K562 (cell line): ENCODE results near the gene NECAP2. TPM values are rescaled to one million over a fixed set of nuclear protein-coding genes. Genes with fewer than 3 reads are reported as not detected.
A peak's percentile ranks its signal among the peaks of the same experiment; 100 is the strongest.

Experiments
- BCLAF1 ChIP-seq, 2 experiments: fragments of 450-650 bp in 1 of 2; IDR thresholded peaks; 2 replicates each; pipeline ENCODE4 v1.6.1; 2011 to 2017; ENCODE audit warnings: low read depth in 2 of 2, antibody characterized with exemption in 1 of 2, borderline replicate concordance in 1 of 2, low read length in 1 of 2, mild to moderate bottlenecking in 1 of 2, mixed read lengths in 1 of 2; ENCODE audit not compliant: control insufficient read depth in 1 of 2
- HLTF ChIP-seq: fragments of 450-650 bp; IDR thresholded peaks from 2 replicates; pipeline ENCODE4 v1.6.1; 2016
- HNRNPUL1 ChIP-seq: fragments of 200-400 bp; formaldehyde crosslinking; IDR thresholded peaks from 2 replicates; pipeline ENCODE4 v1.6.1; 2017; ENCODE audit warnings: low read length
- MEF2D ChIP-seq: conservative IDR thresholded peaks from 2 replicates; pipeline ENCODE4 v1.6.1; 2016; ENCODE audit warnings: low read depth, missing genetic modification characterization, missing compliant biosample characterization
- NR2C2 ChIP-seq, 2 experiments: fragments of 200-800 bp in 1 of 2; sonication (Bioruptor generic) in 1 of 2; sonication (generic) in 1 of 2; formaldehyde crosslinking in 1 of 2; IDR thresholded peaks; 2 replicates each; pipeline versions ENCODE4 v1.6.1 to v1.8.0; 2016 to 2022; ENCODE audit warnings: mild to moderate bottlenecking in 1 of 2, missing compliant biosample characterization in 1 of 2, missing genetic modification characterization in 1 of 2, missing genetic modification reagents in 1 of 2
- RNF219 ChIP-seq: fragments of 250-450 bp; sonication (Bioruptor Pico); IDR thresholded peaks from 2 replicates; pipeline ENCODE4 v1.5.0; 2022; ENCODE audit warnings: mild to moderate bottlenecking
- SREBF2 ChIP-seq: sonication (generic); formaldehyde crosslinking; IDR thresholded peaks from 2 replicates; pipeline ENCODE4 v1.4.0; 2020; ENCODE audit warnings: mild to moderate bottlenecking, missing genetic modification reagents
- USF1 ChIP-seq: sonication (generic); formaldehyde crosslinking; IDR thresholded peaks from 2 replicates; pipeline ENCODE4 v1.9.0; 2022; ENCODE audit warnings: mild to moderate bottlenecking, missing genetic modification reagents
- ZBTB40 ChIP-seq, 2 experiments: fragments of 450-650 bp in 1 of 2; sonication (generic) in 1 of 2; formaldehyde crosslinking in 1 of 2; IDR thresholded peaks; 2 replicates each; pipeline versions ENCODE4 v1.7.1 to v1.9.0; 2016 to 2022; ENCODE audit warnings: inconsistent platforms in 1 of 2, mild to moderate bottlenecking in 1 of 2, missing genetic modification reagents in 1 of 2
- polyA plus RNA-seq, 8 experiments: library from polyadenylated mRNA; depleted of rRNA in 4 of 8; stranded (reverse) in 5 of 8; unstranded in 3 of 8; fragments of >200 nt; fragmentation: Nextera tagmentation in 2 of 8; fragmentation: Illumina TruSeq in 1 of 8; extraction: Ambion mirVana in 2 of 8; extraction: Trizol in 1 of 8; gene quantifications; 2 replicates each; pipeline versions ENCODE4 v1.2.1 to v1.2.3, GENCODE V29; 2011 to 2014; ENCODE audit warnings: inconsistent platforms in 1 of 8, missing spikeins in 1 of 8
- total RNA-seq, 7 experiments: library from RNA; depleted of rRNA in 6 of 7; stranded (reverse); fragments of >200 nt in 6 of 7; fragmentation: Illumina TruSeq in 2 of 7; extraction: Trizol in 2 of 7; gene quantifications; 2 replicates each; pipeline versions ENCODE4 v1.2.1 to v1.2.3, GENCODE V29; 2011 to 2021; ENCODE audit warnings: low replicate concordance in 1 of 7

NECAP2 gene
- total and polyA plus RNA-seq, 9 of the 15 experiments (the other 6 are each of a cell fraction or from before 2014, with no cell fraction given), result 22.7 to 107 (median 79.2) TPM

GRCh38 chr1:16498573-16499413 is 58.3 kb downstream of the NECAP2 start (continued):
- no peak for TF ChIP-seq BCLAF1 (IDR thresholded peaks at IDR 0.05; ENCODE audit: borderline replicate concordance in 1 of 2, control insufficient read depth in 1 of 2, low read depth in 2 of 2, low read length in 1 of 2)
- TF ChIP-seq NR2C2 (CRISPR knock-in tag; IDR thresholded peaks at IDR 0.05), result peak; percentile 64; the same call in 1 of the 2 replicates
- no peak; the same call in 1 of the 2 replicates for TF ChIP-seq NR2C2 (tag; IDR thresholded peaks at IDR 0.05)
- TF ChIP-seq HLTF, result no peak
- TF ChIP-seq RNF219 (CRISPR knock-in tag), result no peak
- no peak for TF ChIP-seq SREBF2 (CRISPR knock-in tag)
- TF ChIP-seq MEF2D (tag), result no peak
- TF ChIP-seq USF1 (CRISPR knock-in tag), result no peak
- no peak for TF ChIP-seq HNRNPUL1
- TF ChIP-seq ZBTB40 (IDR thresholded peaks at IDR 0.05), result no peak
- TF ChIP-seq ZBTB40 (CRISPR knock-in tag; IDR thresholded peaks at IDR 0.05), result no peak
